Measurements from ENCODE around the gene WDR47. TPM values are rescaled to one million over a fixed set of nuclear protein-coding genes. Genes with fewer than 3 reads are reported as not detected.

WDR47 gene
- total and polyA plus RNA-seq, 10 of the 15 experiments (the other 5 are each of a cell fraction or from before 2014, with no cell fraction given), result 2.4 to 9.7 (median 5.9) TPM

- TF ChIP-seq ZBTB40 (IDR thresholded peaks at IDR 0.05; ENCODE audit: borderline replicate concordance) (no peak), ZNF592 (IDR thresholded peaks at IDR 0.05) (no peak), SRF (IDR thresholded peaks at IDR 0.05; ENCODE audit: low read depth in 2 of 2, low read length in 2 of 2) (no peak), REST (IDR thresholded peaks at IDR 0.05; ENCODE audit: low read depth, low read length) (no peak)
- TF ChIP-seq, protein P1, sequence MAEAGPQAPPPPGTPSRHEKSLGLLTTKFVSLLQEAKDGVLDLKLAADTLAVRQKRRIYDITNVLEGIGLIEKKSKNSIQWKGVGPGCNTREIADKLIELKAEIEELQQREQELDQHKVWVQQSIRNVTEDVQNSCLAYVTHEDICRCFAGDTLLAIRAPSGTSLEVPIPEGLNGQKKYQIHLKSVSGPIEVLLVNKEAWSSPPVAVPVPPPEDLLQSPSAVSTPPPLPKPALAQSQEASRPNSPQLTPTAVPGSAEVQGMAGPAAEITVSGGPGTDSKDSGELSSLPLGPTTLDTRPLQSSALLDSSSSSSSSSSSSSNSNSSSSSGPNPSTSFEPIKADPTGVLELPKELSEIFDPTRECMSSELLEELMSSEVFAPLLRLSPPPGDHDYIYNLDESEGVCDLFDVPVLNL (IDR thresholded peaks at IDR 0.05; ENCODE audit: low read depth, low read length), result no peak
These were observed 49.4 kb upstream of the WDR47 start (continued) for GRCh38 chr1:109091078-109091838.
